SK-N-MC (cell line): ENCODE measurements around the gene SIRPG.

Experiments used
- EZH2 ChIP-seq: fragments of 200-600 bp; sonication (generic); IDR thresholded peaks from one replicate; pipeline ENCODE4 v1.6.1; 2017; ENCODE audit warnings: antibody characterized with exemption
- POLR2AphosphoS5 ChIP-seq: IDR thresholded peaks from 2 replicates; pipeline ENCODE4 v1.6.1; 2012; ENCODE audit warnings: mild to moderate bottlenecking, low read depth, low read length, borderline replicate concordance

DNA sequence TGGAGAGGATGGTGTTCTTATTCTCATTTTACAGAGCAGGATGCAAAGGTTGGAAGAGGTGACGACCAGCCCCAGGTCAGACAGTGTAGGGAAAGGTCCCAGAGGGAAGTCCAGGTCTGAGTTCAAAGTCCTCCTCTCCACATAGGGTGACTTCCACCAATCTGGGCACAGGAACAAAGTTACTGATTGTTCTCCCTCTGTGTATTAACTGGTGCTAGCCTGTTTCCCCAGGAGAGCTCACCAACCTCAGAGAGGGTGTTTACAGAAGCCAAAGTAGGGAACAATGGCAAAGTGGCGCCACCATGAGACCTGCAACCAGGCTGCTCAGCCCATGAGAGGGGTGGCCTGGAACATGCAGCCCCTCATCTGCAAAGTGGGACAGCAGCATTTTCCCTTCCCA is 21.0 kb downstream of the SIRPG start:
- TF ChIP-seq POLR2AphosphoS5 = no peak
- TF ChIP-seq EZH2 = no peak
